ENCODE results near the gene SLC25A12. TPM values are rescaled to one million over a fixed set of nuclear protein-coding genes. Genes with fewer than 3 reads are reported as not detected.
"Not testable (repeated sequence)": the region's sequence is repeated elsewhere in the genome, so short reads cannot be mapped to it uniquely, and the experiment has no call there.

Gene SLC25A12
- total RNA-seq = 26.6 and 27.4 TPM in 2 replicates

GRCh38 chr2:171893824-171894611 lies at the start of gene SLC25A12:
Gene SLC25A12, minus strand, starts transcription at chr2:171894244. Its CDS starts 30 bp downstream, at chr2:171894214.
- intact Hi-C loops (cut with micrococcal nuclease) = loop anchor here (1.0 to 5.0 kb wide), 3 partner anchors 28 to 207 kb away; partner anchors contain the start of genes DYNC1I2, HAT1 and METAP1D

GRCh38 chr2:171941316-171941699 lies 47.3 kb upstream of the SLC25A12 start:
- intact Hi-C loops (cut with micrococcal nuclease) = loop anchor here (2.0 kb wide), 1 partner anchor 163 kb away; no protein-coding TSS in a partner anchor

- intact Hi-C loops (cut with micrococcal nuclease) = loop anchor here (2.0 kb wide), 1 partner anchor 165 kb away; no protein-coding TSS in a partner anchor
Measured at GRCh38 chr2:171939743-171940071, 45.7 kb upstream of the SLC25A12 start.

DNA sequence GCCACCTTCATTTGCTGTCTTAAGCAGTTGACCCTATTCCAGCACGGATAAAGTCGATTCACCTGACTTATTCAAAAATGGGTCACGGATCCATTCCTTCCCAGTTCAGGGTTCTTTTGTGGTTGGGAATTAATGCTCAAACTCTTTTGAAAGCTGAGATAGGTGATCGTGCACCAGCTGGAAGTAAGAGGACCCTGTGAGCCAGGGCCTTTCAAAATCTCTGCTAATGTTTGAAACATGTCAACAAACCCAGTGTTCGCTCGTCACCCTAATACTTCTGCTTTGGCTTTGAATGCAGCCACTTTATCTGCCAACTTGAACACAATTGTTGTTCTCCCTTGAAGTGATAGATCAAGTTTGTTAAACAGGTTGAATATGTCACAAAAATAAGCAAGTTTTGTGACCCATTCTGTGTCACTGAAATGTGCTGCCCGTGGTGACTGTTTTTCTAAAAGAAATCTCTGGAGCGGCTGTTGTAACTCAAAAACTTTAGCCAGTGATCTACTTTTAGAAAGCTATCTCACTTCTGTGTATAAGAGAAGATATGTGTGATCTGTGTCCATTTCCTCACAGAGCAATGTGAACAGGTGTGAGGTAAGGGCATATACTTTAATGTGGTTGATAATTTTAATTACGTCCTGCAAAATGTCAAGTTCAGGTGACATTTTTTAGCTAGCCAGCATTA lies 45.2 kb upstream of the SLC25A12 start:
- intact Hi-C loops (cut with micrococcal nuclease) = no loop called here

- intact Hi-C loops (cut with micrococcal nuclease) = no loop called here
Measured at GRCh38 chr2:171930385-171930784, 36.3 kb upstream of the SLC25A12 start.

GRCh38 chr2:171924170-171924942 lies 30.3 kb upstream of the SLC25A12 start:
- intact Hi-C loops (cut with micrococcal nuclease) = loop anchor here (10.0 kb wide), 1 partner anchor 540 kb away; no protein-coding TSS in a partner anchor

DNA sequence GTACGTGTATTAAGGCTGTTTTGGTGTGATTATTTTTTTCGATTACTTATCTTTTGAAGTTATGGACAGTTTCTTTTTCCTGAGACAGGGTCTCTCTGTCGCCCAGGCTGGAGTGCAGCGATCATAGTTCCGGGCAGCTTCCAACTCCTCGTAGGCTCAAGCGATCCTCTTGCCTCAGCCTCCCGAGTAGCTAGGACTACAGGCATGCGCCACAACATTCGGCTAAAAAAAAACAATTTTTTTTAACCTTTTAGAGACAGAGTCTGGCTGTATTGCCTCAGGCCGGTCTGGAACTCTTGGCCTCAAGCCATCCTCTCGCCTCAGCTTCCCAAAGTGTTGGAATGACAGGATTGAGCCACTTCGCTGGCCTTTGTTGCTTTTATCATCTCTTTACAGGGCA lies 29.2 kb upstream of the SLC25A12 start:
- intact Hi-C loops (cut with micrococcal nuclease) = loop anchor here (2.0 to 10.0 kb wide), 2 partner anchors 180 to 542 kb away; partner anchors contain the start of gene DLX2

DNA sequence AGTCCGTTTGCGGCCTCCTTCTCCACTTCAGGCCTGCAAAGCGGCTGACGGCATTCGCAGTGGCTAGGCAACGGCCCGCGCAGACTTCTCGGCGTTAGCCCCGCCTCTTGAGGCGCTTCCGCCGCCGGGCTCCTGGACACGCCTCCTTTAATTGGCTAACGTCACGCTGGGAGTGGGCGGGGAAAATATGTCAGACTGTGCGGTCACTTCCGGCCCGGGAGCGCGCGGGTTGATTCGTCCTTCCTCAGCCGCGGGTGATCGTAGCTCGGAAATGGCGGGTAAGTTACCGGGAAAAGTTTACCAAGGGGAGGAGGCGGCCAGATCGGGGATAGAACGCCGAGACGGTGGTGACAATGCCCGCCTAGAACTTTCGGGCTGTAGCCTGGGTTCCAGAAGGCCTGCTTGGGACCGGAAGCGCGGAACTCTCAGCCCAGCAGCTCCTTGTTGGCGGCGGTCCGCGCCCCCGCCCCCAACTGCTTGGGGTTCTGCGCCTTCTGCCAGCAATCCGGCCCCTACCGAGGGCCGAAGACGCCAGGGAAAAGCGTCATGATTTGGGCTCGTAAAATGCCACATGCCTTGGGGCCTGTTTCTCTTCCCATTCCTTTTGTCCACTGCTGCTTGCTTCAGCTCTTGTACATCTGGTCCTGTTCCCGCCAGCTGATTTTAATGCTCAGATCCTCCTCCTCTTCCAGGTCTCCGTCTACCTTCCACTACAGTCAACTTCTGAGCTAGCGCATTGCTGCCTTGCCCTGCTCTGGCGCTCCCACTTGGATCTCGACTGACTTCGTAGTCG lies 28.4 kb upstream of the SLC25A12 start, which contains the start of gene HAT1:
Gene HAT1 (plus strand): TSS at position 232 of the 793 bp plus-strand sequence. CDS start 40 bp downstream, at position 272.
- intact Hi-C loops (cut with micrococcal nuclease) = loop anchor here (1.0 to 10.0 kb wide), 5 partner anchors 28 to 634 kb away; partner anchors contain the start of genes DLX2, PDK1 and SLC25A12

DNA sequence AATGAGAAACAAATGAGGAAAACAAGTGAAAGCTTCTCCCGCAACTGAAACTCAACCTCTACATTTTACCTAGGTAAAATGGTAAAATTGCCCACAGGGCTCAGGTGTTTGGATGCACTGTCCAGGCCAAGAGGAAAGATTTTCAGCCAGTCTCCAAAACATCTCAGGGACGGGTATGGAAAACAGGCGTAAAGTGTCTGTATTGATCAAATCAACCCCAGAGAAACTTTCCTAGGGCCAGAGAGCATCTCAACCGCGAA lies 27.9 kb upstream of the SLC25A12 start:
- intact Hi-C loops (cut with micrococcal nuclease) = loop anchor here (1.0 to 10.0 kb wide), 5 partner anchors 28 to 634 kb away; partner anchors contain the start of genes DLX2, PDK1 and SLC25A12

- intact Hi-C loops (cut with micrococcal nuclease) = no loop called here
Measured at GRCh38 chr2:171919453-171919852, 25.4 kb upstream of the SLC25A12 start.

DNA sequence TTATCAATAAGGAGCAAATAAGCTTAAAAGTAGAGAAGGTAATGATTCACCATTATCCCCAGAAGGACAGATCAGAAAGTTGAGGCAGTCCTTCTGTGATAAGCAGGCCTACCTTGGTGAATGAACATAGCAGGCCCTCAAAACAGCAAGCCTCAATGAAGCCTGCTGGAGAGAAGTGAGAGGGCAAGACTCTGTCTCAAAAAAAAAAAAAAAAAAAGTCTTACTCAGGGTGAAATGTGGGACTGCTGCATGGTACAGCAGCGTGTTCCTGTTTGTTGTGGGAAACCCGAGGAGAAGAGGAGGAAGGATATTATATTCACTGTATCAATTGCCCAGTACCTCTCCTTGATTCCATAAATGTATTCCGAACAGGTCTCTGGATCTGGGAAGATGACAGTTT lies 19.5 kb upstream of the SLC25A12 start:
- intact Hi-C loops (cut with micrococcal nuclease) = no loop called here

DNA sequence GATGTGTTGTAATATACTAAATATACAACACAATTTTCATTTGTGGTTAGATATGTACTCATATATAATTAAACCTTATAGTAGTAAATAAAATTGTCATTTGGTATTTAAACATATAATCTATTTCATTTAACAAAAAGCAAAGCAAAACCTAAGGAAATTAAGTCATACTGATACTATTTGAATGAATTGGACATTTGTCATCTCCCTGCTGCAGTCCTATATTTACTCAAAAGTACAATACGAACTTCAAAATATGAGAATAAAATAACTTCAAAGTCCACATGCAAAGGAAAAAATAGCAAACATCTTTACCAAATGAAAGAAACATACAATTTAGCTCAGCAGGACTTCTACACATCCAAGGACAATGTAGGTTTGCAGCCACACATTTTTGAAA lies 16.4 kb upstream of the SLC25A12 start:
- intact Hi-C loops (cut with micrococcal nuclease) = no loop called here

- intact Hi-C loops (cut with micrococcal nuclease) = no loop called here
Measured at GRCh38 chr2:171909266-171909665, 15.2 kb upstream of the SLC25A12 start.

DNA sequence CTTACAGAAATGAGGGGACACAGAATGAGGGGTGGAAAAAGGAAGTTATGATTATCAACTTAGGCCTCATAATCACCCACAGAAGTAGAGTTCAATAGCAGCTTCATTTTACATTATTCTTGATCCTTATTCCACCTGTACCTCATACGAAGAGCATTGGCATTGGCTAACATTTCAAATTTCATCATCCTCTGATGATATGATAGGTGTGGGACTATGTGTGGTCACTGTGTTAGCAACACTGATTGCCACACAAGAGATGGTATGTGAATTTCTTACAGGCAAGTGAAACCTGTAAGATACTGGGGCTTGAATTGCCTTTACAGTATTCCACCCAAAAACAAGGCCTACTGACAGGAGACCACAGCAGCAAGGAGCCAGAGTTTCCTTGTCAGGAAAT lies 14.2 kb upstream of the SLC25A12 start:
- intact Hi-C loops (cut with micrococcal nuclease) = no loop called here

- intact Hi-C loops (cut with micrococcal nuclease) = no loop called here
Measured at GRCh38 chr2:171902840-171903420, 8.9 kb upstream of the SLC25A12 start.

DNA sequence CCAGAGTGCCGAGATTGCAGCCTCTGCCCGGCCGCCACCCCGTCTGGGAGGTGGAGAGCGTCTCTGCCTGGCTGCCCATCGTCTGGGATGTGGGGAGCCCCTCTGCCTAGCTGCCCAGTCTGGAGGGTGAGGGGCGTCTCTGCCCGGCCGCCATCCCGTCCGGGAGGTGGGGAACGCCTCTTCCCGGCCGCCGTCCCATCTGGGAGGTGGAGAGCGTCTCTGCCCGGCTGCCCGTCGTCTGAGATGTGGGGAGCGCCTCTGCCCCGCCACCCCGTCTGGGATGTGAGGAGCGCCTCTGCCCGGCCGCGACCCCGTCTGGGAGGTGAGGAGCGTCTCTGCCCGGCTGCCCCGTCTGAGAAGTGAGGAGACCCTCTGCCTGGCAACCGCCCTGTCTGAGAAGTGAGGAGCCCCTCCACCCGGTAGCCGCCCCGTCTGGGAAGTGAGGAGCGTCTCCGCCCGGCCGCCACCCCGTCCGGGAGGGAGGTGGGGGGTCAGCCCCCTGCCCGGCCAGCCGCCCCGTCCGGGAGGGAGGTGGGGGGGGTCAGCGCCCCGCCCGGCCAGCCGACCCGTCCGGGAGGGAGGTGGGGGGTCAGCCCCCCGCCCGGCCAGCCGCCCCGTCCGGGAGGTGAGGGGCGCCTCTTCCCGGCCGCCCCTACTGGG lies 5.7 kb upstream of the SLC25A12 start:
- intact Hi-C loops (cut with micrococcal nuclease) = not testable (repeated sequence)

GRCh38 chr2:171895786-171896185 lies 1.7 kb upstream of the SLC25A12 start:
- intact Hi-C loops (cut with micrococcal nuclease) = no loop called here

- intact Hi-C loops (cut with micrococcal nuclease) = loop anchor here (1.0 to 5.0 kb wide), 3 partner anchors 28 to 207 kb away; partner anchors contain the start of genes DYNC1I2, HAT1 and METAP1D
Measured at GRCh38 chr2:171894612-171894947, 536 bp upstream of the SLC25A12 start.

DNA sequence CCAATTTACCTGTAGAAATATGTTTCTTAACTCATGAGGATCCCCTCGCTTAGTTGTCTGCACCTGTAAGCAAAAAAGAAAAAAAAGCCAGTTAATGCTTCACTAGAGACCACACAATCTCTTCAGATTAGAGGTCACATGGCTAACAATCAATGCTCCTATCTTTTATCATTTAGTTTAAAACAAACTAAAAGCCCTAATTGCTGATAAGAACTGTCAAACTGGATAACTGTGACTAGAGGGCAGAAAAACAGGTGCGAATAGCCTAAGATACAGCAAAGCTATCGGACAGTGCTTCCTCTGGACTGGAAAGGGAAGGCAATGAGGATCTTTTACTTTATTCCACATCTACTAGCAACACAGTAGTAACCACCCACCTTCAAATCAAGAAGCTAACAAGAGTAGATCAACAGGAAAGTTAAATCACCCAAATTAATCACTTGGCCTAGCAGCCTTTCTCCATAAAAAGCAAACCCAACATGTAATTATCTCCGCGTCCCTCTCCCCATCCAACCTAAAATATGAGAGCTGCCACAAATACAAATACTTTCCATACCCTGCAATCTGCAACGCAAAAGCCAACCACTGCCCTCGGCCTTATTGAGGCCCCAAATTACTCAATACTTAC lies 734 bp downstream of the SLC25A12 start:
- intact Hi-C loops (cut with micrococcal nuclease) = loop anchor here (5.0 kb wide), 1 partner anchor 206 kb away; the partner anchor contains the start of gene DYNC1I2

Measured in T-helper 2 cell treated with Interferon-gamma antibody and Interleukin-4, amounts not matched to agents 100 ng/mL and 5 ng/mL, for 36 hours (primary cell).